Fibroblast of upper back skin (primary cell): ENCODE results near the gene MOB3B.
"Not testable (repeated sequence)": the region's sequence is repeated elsewhere in the genome, so short reads cannot be mapped to it uniquely, and the experiment has no call there.

Experiments
- DNase-seq: peaks from one replicate; pipeline ENCODE4 v3.0.0-alpha.2; 2013

Gene MOB3B

DNA sequence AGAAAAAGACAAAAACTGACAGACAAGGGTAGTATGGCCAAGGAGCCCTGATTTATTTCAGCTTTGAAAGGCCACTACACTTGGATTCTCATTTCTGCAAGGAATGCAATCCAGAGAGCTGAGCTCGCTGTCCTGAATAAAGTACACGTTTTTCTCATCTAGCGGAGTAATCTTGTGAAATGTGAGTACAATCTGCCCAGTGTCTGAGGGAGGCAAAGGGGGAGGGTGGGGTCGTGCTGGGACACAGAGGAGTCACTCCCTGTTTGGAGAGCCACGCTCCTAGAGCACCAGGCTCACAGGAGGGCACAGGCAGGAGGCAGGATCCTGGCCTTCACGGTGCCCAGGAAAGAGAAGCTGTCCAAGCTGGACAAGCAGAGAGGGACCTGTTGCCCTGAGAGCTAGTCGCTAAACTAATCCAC is 56.5 kb downstream of the MOB3B start:
- peak; percentile 58 for DNase-seq

DNA sequence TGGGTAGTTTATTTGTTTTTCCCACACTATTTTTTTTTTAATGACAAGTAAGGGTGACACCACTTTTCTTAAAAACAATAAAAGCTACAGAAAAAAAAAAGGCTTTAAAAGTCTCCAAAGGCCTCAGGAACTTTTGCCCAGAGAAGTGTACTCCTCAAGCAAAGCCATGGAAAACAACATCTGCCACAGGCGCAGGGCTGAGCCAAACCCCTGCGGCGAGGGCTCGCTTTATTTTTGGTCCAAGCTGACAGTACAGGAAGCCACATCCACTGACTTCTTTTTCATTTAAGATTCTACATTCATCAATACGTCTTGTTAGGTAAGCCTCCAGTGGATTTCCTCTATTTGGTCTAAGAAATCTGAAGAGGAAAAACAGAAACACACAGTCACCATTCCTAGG is 57.4 kb downstream of the MOB3B start:
- peak; percentile 26 for DNase-seq

DNA sequence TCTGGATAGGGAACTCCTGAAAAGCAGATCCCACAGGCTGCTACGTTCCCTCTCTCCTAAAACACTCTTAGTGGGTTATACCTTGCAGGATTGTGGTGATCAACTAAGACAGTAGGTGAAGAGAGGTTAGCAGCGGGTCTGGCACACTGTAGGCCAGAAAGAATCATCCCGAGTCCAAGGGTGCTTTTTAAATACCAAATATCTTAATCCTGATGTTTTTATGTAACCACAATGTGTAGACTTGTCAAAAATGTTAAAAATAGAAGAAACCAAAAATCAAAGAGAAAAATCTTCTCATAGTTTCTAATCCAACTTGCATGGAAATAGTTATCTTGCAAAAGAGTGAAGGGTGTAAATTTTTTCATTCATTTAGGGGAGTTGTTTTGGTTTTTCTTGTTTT is 57.8 kb downstream of the MOB3B start:
- peak; percentile 37 for DNase-seq

DNA sequence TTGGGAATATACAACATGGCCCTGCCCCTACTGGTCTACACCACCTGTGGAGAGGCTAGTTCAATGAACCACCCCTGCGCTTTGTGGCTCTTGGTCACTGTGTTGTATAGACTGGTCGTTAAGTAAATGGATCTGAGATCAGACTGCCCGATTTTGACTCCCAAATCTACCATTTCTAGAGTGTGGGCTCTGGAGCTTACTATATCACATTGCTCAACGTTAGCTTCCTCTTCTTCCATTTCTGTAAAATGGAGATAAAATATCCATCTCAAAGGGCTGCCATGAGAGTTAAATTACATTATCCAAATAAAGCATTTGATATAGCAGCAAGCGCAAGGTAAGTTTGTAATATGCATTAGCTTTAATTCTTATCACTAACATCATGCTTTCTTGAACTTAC is 58.2 kb downstream of the MOB3B start:
- no peak for DNase-seq

DNA sequence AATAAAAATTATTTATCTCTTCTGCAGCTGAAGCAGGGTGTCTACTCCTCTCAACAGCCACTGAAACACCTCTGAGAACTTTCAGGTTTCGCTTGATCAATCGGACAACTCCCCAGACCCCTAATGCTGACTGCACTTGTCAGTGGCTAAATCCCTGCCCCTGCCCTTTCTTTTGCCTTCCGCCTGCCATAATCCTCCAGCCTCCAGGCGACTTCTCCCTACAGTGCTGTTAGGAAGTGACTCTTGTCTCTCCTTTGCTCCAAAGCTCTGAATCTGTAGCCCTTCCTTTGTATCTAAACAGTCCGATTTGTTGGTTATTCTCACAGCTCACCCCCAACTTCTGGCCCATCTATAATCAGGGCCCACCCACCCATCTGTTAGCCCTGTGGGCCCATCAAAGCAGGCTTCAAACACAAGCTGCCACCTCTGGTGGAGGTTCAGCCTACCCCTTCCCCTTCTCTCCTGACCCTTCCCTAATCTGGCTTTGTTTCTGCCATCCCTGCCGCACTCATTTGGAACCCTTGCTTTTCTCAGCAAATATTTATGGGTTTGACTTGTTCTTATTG is 59.2 kb downstream of the MOB3B start:
- no peak for DNase-seq

DNA sequence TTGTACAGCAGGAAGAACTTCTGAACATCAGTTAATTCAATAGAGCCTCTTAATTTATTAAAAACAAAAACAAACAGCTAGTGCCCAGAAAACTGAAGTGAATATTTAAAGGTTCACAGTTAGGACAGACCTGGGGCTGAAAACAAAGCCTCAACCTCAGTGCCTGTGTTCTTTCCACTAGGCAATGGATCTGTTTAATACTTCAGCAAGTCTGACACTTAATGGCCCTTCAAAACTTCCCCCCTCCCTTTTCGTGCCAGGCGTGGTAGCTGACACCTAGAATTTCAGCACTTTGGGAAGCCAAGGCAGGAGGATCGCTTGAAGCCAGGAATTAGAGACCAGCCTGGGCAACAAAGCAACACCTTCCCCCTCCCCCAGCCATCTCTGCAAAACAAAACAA is 60.1 kb downstream of the MOB3B start:
- no peak for DNase-seq

DNA sequence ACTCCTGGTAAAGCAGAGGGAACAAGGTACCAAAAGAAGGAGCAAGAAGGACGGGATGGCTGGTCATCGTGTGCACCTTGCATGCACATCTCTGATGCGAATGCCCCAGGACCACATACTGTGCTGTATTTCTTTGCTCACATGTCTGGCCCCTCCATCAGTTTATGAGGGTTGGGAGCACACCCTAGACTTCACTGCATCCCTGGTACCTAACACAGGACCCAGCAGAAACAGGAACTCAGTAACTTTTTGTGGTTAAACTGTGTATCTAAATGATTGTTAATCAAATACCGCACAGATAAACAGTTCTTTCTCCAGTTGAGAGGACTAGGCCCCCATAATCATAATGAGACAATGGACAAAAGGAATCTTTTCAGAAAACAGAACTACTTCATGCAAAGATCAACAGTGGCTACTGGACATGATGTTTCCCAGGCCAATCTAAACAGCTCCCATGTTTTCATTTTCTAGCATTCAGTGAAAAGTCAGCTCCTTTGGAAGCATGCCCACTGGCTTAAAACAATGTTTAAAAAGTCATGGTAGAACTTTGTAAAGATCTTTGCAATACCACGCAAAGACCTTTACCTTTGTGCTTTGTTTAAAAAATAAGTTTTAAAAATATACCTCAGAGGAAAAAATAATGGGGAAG is 61.0 kb downstream of the MOB3B start:
- no peak for DNase-seq

DNA sequence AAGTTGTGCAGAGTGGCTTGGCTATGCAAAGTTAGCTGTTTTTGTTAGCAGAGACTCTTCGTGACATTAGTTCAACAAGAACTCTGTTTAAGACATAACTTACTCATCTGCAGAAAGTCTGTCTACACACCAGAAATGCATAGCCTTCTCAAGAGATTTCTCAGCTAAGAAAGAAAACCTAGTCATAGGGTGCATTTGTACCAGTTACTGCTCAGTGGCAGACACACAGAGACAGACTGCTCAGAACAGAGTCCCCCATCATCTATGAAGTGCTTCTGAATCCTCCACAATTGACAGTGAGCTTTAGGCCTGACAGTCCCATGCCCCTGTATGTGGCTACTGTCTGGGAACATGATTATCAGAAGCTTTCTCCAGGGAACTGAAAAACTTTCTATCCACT is 61.6 kb downstream of the MOB3B start:
- no peak for DNase-seq

DNA sequence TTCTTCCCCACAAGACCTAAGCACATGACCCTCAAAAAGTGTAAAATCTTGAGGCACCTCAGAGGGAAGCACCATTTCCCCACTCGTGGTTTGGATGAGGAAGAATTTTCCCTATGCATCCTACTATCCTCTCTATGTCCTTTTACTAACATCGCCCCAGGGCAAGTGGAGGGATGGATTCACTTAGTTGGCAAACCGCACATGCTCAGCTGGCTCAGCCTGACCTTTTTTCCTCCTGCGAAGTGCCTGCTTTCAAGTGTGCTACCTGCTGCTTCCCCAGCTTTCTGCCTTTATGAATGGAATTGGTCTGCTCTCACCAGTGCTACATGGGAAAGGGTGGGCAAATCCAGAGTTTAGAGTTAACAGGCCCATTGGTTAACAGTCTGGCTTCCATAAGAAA is 62.1 kb downstream of the MOB3B start:
- DNase-seq: no peak

DNA sequence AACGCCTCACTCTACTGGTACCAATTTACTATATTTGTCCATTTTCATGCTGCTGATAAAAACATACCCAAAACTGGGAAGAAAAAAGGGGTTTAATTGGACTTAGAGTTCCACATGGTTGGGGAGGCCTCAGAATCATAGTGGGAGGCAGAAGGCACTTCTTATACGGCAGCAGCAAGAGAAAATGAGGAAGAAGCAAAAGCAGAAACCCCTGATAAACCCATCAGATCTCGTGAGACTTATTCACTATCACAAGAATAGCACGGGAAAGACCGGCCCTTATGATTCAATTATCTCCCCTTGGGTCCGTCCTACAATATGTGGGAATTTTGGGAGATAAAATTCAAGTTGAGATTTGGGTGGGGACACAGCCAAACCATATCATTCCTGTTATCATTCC is 63.1 kb downstream of the MOB3B start:
- not testable (repeated sequence) for DNase-seq

DNA sequence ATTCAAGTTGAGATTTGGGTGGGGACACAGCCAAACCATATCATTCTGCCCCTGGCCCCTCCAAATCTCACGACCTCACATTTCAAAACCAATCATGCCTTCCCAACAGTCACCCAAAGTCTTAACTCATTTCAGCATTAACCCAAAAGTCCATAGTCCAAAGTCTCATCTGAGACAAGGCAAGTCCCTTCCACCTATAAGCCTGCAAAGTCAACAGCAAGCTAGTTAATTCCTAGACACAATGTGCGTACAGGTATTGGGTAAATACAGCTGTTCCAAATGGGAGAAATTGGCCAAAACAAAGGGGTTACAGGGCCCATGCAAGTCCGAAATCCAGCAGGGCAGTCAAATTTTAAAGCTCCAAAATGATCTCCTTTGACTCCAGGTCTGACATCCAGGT is 64.7 kb downstream of the MOB3B start:
- DNase-seq: not testable (repeated sequence)

DNA sequence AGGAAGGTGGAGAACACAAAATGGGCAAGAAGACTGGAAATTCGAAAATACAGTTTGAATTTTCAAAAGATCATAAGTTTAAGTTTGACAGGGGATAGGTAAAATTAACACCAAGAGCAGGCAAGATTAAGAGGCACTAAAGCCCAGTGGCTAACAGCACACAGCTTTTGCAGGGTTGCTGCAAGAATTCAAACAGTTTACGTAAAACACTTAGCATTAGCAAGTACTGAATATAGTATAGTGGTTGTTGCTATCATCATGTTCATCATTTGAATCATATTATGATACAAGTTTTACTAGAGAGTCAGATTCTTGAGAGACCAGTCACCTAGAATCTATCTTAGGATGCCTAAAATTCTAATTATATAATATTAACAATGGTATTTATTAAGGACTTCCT is 66.8 kb downstream of the MOB3B start:
- no peak for DNase-seq

DNA sequence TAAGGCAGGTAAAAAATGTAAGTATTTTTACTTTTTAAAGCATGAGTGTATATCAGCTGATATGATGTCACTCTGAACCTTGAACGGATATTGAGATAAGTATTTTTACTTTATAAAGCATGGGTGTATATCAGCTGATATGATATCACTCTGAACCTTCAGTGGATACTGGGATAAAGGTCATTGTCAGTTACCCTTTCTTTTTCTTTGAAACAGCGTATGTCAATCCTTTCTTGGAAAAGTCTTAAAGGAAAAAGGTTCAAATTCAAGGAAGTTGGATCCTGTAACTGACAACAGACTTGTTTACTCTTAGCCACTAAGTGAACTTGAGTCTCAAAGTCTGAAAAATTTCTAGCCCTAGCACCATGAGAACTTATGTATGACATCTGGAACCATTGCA is 67.2 kb downstream of the MOB3B start:
- DNase-seq: no peak

DNA sequence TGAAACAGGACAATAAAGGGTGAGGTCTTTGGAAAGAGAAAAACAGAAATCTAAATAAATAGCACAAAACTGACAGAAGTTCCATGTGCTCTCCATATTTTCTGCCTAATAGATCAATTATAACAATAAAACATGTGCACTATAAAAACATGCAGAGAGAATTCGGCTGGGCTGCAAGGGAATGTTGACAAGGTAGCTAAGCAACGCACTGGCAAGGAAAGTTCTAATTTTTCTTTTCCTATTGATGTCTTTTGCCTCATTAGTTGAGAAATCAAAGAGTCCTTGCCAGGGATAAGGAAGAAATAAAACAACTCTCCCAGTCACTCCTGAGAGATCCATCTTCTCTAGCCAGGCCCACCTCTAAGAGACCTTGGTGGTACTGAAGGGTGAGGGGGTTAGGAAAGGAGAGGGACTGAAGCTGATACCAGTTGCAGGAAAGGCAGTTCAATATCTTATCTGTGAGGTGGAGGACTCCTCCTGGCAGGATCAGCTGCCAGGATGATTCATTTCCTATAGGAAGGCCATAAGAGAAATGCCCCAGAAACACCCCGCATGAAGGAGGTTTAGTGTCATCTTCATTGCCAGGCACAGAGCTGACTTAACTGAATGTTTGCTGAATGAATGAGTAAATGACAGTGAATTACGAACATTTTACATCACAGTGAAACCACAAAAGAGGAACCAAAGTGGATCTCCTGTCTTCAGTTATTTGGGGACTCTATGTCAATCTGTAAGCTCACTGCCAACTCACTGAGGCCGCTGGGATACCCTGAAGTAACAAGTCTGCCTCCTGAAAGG is 69.2 kb downstream of the MOB3B start:
- DNase-seq: peak; percentile 11

DNA sequence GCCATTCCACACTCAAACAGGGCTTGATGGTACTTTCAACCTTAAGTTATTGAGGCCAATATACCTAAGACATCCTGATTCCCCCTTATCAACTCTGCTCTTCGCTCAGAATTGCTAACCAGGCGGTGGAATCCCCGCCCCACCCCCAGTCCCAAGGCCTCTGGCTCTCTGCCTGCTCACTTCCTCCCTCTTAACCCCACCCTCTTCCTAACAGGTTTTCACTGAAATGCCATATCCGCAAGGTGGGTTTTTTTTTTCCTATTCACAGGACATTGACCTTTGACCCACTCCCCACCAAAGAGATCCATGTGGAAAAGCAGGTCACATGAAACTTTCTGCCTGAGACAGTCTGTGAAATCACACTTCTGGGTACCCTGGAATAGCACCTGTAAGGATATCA is 72.2 kb downstream of the MOB3B start:
- no peak for DNase-seq

DNA sequence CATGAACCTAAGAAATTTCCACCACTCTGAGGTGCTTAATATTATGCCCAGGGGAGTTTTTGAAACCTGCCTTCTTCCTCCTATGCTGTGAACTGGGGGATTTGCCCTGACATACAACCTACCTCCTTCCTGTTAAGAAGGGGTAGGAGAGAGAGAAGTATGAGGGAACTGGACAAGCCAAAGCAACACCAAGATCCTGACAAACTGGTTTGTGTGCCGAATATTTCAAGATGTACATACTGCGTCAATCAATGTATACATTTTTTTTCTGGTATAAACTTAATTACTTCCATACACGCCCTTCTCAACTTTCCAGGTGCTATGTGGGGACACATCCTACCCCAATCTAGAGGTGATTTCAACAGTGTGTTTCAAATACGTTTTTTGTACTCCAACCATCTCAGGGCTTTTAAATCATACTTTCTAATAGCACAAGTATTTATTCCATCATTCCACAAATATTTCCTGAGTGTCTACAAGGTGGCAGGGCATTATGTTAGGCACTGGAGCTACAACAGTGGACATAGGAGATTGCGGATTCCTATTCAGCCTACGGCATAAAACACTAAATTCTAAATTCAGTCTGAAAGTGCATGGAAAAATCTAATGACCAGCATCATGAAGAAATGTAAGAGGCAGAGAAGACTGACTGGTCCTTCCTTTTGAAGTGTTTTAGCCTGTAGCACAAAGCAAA is 75.6 kb downstream of the MOB3B start:
- no peak for DNase-seq

DNA sequence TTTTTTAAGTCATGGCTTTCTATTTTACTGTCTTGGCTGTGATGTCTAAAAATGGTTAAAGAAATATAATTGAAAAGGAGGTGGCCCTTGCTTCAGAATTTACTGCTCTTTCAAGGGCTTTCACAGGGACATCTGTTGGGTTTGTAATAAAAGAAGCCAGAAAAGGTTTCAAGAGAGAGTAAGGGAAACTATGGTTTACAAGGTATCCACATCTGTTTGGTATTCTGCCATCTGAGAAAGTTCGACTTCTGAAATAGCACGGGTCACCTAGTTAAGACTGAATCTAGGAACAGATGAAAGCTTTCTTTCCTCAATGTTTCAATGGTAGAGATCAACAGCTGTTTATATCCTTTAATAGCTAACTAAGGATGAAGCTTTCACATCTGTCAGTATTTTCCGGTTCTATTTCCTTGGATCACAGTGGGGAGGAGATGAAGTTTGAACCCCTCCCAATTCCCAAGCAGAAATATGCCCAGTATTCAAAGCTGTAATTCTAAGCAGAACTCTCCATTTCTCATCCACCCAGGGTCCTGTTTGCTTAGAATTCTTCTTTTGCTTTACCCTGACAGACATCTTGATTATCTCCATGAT is 78.3 kb downstream of the MOB3B start:
- DNase-seq: no peak

DNA sequence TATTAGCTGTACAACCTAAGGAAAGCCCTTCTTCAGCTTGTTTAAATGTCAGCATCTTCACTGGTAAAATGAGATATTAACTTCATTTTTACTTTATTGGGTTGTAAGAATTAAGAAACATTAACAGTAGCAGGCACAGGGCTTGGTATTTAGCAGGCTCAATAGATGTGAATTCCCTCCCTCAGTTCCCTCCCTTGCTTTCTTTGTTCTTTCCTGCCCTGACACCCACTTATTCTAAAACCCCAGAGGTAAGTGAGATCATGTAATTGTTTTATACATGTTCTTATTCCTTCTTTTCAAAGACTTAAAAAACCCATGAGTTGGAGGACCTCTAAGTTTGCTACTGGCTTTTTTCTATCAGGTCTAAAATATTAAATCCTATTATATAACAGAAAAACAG is 78.9 kb downstream of the MOB3B start:
- DNase-seq: no peak

DNA sequence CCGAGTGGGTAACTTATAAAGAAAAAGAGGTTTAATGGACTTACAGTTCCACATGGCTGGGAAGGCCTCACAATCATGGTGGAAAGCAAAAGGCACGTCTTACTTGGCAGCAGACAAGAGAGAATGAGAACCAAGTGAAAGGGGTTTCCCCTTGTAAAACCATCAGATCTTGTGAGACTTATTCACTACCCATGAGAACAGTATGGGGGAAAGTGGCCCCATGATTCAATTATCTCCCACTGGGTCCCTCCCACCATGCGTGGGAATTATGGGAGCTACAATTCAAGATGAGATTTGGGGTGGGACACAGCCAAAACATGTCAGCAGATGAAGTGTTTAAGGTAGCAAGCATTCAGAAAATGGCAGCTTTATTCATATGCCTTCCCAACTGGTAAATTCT is 81.3 kb downstream of the MOB3B start:
- not testable (repeated sequence) for DNase-seq

DNA sequence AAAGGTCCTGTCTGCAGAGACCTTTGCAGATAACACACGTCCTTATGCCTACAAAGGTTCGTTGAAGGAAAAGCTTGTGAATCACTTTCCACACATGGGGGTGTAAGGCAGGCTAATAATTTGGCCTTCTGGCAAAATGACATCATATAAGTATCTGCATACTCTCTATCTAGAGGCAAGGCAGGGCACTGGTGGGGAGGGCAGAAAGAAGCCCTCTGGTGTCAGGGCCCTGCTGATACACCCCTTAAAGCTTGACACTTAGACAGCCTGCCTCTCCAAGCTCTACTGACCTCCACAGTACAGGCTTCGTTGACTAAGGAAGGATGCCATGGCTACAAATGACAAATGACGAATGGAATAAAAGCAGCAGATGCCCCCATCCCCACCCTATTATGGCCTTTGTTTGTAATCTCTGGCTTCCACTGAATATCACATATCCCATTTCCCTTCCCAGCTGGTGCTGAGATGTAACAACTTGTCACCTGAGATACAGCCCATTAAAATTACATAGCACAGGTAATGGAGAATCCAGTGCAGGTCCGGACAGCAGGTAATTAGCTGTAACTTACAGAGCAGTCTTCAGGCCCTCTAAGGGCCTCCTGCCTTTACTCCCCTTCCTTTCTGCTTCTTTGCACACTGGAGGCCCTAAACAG is 82.5 kb downstream of the MOB3B start:
- DNase-seq: no peak

DNA sequence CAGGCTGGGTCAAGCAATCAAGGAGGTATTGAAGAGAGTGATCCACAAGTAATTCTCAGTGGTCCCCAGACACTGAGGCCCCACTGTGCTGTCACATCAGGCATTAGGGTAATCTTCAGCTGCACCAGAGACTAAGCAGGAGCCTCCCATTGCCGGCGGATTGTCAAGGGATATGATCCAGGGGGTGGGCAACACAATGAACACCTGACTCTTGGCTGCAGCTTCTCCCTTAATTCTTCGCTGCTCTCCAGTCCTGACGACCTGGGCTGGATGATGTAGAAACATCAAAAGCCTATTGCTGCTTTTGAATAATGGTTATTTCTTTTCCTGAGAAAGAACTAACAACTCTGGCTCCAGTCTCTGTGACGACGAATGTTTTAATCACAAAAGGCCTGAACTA is 83.9 kb downstream of the MOB3B start:
- DNase-seq: no peak

DNA sequence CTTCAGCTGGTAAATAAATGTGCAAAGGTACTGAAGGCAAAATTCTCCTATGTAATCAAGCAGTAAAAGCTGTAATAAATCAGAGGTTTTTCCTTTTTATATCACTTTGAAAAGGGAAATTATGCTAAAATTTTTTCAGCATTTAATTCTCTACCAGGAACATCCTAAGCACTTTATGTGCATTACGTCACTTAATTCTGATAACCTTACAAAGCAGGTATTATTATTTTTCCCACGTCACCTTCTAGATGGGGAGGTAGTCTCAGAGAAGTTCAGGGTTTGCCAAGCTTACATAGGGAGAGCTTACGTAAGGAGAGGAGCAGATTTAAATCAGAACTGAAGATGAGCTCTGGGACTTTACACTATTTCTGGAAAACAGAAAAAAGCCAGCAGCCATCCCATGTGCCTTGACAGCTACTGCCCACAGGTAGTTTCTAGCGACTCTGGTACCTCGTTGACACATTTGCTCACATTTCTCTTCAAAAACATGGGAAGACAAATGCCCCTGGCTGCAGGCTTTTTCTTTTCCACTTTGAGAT is 84.5 kb downstream of the MOB3B start:
- no peak for DNase-seq

DNA sequence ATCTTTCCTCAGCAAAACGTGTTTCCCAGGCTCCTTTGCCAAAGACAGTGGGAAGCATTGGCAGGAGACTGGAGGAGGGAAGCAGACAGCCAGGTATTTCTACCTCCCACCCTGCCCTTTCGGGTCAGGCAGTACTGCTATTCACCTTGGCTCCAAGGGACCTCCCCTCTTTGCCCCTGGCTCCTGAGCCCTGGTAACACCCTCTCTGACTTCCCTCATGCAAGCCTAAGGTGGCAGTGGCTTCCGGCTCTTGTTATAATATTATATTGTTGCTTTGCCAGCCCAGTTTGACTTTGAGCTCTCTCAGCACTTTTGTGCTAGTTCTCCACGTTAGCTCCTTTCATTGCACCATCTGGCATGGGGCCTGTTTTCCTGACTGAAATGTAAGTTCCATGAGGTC is 87.2 kb downstream of the MOB3B start:
- DNase-seq: no peak
